HCT116 (cell line): ENCODE measurements around the gene CHST3. TPM values are rescaled to one million over a fixed set of nuclear protein-coding genes. Genes with fewer than 3 reads are reported as not detected.

Experiments used
- ATAC-seq: fragments of 200-7000 bp; cut with Tn5 transposase; 2 replicates; pipeline ENCODE4 v1.9.1; 2020; ENCODE audit warnings: mild to moderate bottlenecking, moderate library complexity
- BruUV-seq: library from RNA; stranded (reverse); fragments of 400-500 nt; replicated peaks from 2 replicates; lab custom pipeline; 2021; lab: Mats Ljungman, UMichigan
- CTCF ChIA-PET: fragments of 300-600 bp; sonication (Branson Sonifier 250); formaldehyde crosslinking; loops from one replicate; lab custom pipeline; 2021; ENCODE audit warnings: antibody characterized with exemption; lab: Charles Lee
- POLR2A ChIA-PET: fragments of 300-600, 350-600 bp; sonication (Branson Sonifier 250); formaldehyde crosslinking; loops from one replicate; lab custom pipeline; 2021; ENCODE audit warnings: antibody characterized with exemption; lab: Charles Lee
- RAD21 ChIA-PET, 2 experiments: fragments of 300-600 bp; sonication (Branson Sonifier 250); formaldehyde crosslinking; loops; one replicate each; lab custom pipeline; 2023; ENCODE audit warnings: low total read pairs in 2 of 2; ENCODE audit not compliant: uncharacterized antibody in 2 of 2, unreplicated experiment in 2 of 2, low non-redundant PET in 1 of 2; lab: Charles Lee
- DNase-seq: peaks from one replicate; pipeline ENCODE4 v3.0.0-alpha.2; 2010; ENCODE audit warnings: low read depth, low spot score
- H2AFZ ChIP-seq: fragments of 200-600 bp; shearing (Covaris generic), sonication (generic); 2 replicates; pipeline ENCODE4 v1.6.1; 2017; ENCODE audit warnings: low read depth, mixed run types, mixed read lengths, antibody characterized with exemption, low read length; ENCODE audit not compliant: poor library complexity, severe bottlenecking
- H3K27ac ChIP-seq: 2 replicates; pipeline ENCODE4 v1.5.1; 2012; ENCODE audit warnings: low read depth, low read length
- H3K27me3 ChIP-seq: fragments of 200-600 bp; sonication (generic); 2 replicates; pipeline ENCODE4 v1.6.1; 2016; ENCODE audit warnings: mixed run types, low read length, mixed read lengths; ENCODE audit not compliant: insufficient read depth
- H3K36me3 ChIP-seq, 2 experiments: fragments of 200-500 bp in 1 of 2; fragments of 200-600 bp in 1 of 2; sonication (Bioruptor generic) in 1 of 2; sonication (generic) in 1 of 2; 2 replicates each; pipeline versions ENCODE4 v1.5.1 to v1.6.1; 2014 to 2016; ENCODE audit warnings: low read length in 2 of 2, inconsistent platforms in 1 of 2, mixed read lengths in 1 of 2, mixed run types in 1 of 2; ENCODE audit not compliant: insufficient read depth in 2 of 2, control insufficient read depth in 1 of 2
- H3K4me1 ChIP-seq, 2 experiments: fragments of 200-600 bp in 1 of 2; sonication (generic) in 1 of 2; 2 replicates each; pipeline versions ENCODE4 v1.5.1 to v1.6.1; 2012 to 2017; ENCODE audit warnings: low read length in 2 of 2, inconsistent platforms in 1 of 2, mild to moderate bottlenecking in 1 of 2, mixed read lengths in 1 of 2, mixed run types in 1 of 2, moderate library complexity in 1 of 2; ENCODE audit not compliant: insufficient read depth in 2 of 2, control insufficient read depth in 1 of 2
- H3K4me2 ChIP-seq: fragments of 200-600 bp; sonication (generic); 2 replicates; pipeline ENCODE4 v1.6.1; 2017; ENCODE audit warnings: mixed run types, low read length, mixed read lengths
- H3K4me3 ChIP-seq, 2 experiments: fragments of 200-600 bp in 1 of 2; sonication (generic) in 1 of 2; replicated peaks in 1 of 2; 2 replicates each; pipeline ENCODE4 v1.5.1; 2011 to 2016; ENCODE audit warnings: low read length in 2 of 2, control low read depth in 1 of 2, low read depth in 1 of 2, mild to moderate bottlenecking in 1 of 2, mixed read lengths in 1 of 2, mixed run types in 1 of 2
- H3K79me2 ChIP-seq: fragments of 200-600 bp; sonication (generic); 2 replicates; pipeline ENCODE4 v1.6.1; 2017; ENCODE audit warnings: mild to moderate bottlenecking, mixed run types, low read length, moderate library complexity, mixed read lengths; ENCODE audit not compliant: insufficient read depth
- H3K9ac ChIP-seq: fragments of 200-600 bp; sonication (generic); 2 replicates; pipeline ENCODE4 v1.6.1; 2016; ENCODE audit warnings: low read length, mixed read lengths
- H3K9me2 ChIP-seq: fragments of 200-600 bp; sonication (generic), shearing (Covaris generic); 2 replicates; pipeline ENCODE4 v1.6.1; 2017; ENCODE audit warnings: mixed run types, mild to moderate bottlenecking, moderate library complexity; ENCODE audit not compliant: insufficient read depth
- H3K9me3 ChIP-seq, 2 experiments: fragments of 200-500 bp in 1 of 2; fragments of 200-600 bp in 1 of 2; sonication (Bioruptor generic) in 1 of 2; sonication (generic) in 1 of 2; 2 replicates each; pipeline ENCODE4 v1.6.1; 2014 to 2017; ENCODE audit warnings: low read length in 2 of 2, mixed read lengths in 2 of 2, inconsistent platforms in 1 of 2, low read depth in 1 of 2, mild to moderate bottlenecking in 1 of 2, mixed run types in 1 of 2, moderate library complexity in 1 of 2; ENCODE audit not compliant: control insufficient read depth in 1 of 2, insufficient read depth in 1 of 2
- H4K20me1 ChIP-seq: fragments of 200-600 bp; sonication (generic), shearing (Covaris generic); 2 replicates; pipeline ENCODE4 v1.6.1; 2017; ENCODE audit warnings: mixed run types, mild to moderate bottlenecking, moderate library complexity; ENCODE audit not compliant: insufficient read depth
- ATF3 ChIP-seq: IDR thresholded peaks from 2 replicates; pipeline ENCODE4 v1.6.1; 2012
- CBX3 ChIP-seq: IDR thresholded peaks from 2 replicates; pipeline ENCODE4 v1.6.1; 2012; ENCODE audit warnings: low read depth
- EGR1 ChIP-seq: IDR thresholded peaks from 2 replicates; pipeline ENCODE4 v1.6.1; 2012; ENCODE audit warnings: low read depth
- ELF1 ChIP-seq: IDR thresholded peaks from 2 replicates; pipeline ENCODE4 v1.6.1; 2012; ENCODE audit warnings: low read depth, borderline replicate concordance
- EZH2phosphoT487 ChIP-seq: fragments of 200-600 bp; IDR thresholded peaks from 2 replicates; pipeline ENCODE4 v1.6.1; 2018; ENCODE audit warnings: antibody characterized with exemption, borderline replicate concordance
- MAX ChIP-seq: IDR thresholded peaks from 2 replicates; pipeline ENCODE4 v1.6.1; 2012
- POLR2AphosphoS5 ChIP-seq: IDR thresholded peaks from 2 replicates; pipeline ENCODE4 v1.6.1; 2011; ENCODE audit warnings: mild to moderate bottlenecking, low read depth, low read length, moderate library complexity
- RAD21 ChIP-seq: IDR thresholded peaks from 2 replicates; pipeline ENCODE4 v1.6.1; 2012; ENCODE audit warnings: low read depth, mild to moderate bottlenecking
- REST ChIP-seq: IDR thresholded peaks from 2 replicates; pipeline ENCODE4 v1.6.1; 2012; ENCODE audit warnings: low read depth
- SRF ChIP-seq: IDR thresholded peaks from 2 replicates; pipeline ENCODE4 v1.6.1; 2012; ENCODE audit warnings: low read depth
- TCF7L2 ChIP-seq: IDR thresholded peaks from 2 replicates; pipeline ENCODE4 v1.7.0; 2011; ENCODE audit warnings: borderline replicate concordance, inconsistent platforms; ENCODE audit not compliant: insufficient read depth, insufficient read length; ENCODE audit errors: extremely low read depth
- ZFX ChIP-seq: fragments of 450-650 bp; IDR thresholded peaks from 2 replicates; pipeline ENCODE4 v1.6.1; 2017
- ZNF274 ChIP-seq: fragments of 200-500 bp; sonication (Bioruptor generic); IDR thresholded peaks from 2 replicates; pipeline ENCODE4 v1.6.1; 2014; ENCODE audit warnings: mild to moderate bottlenecking, low read depth, low read length, inconsistent platforms
- intact Hi-C: fragments of 100-400 bp; cut with micrococcal nuclease; formaldehyde crosslinking; loops from 2 replicates; pipeline ENCODE4 v1.10.0; 2022
- total RNA-seq: library from RNA; stranded (reverse); gene quantifications from one replicate; pipeline ENCODE4 v1.2.1, GENCODE V29; 2021; ENCODE audit not compliant: unreplicated experiment

CHST3 gene
- total RNA-seq, 1 experiment from 2014 or later: 10.6 TPM

GRCh38 chr10:72015841-72016240 is 51.6 kb downstream of the CHST3 start:
- Histone ChIP-seq H3K4me1 (no peaks in the 10 kb centered on the region), H3K27me3 (no peaks in the 10 kb centered on the region), H4K20me1 (no peaks in the 10 kb centered on the region), H3K36me3 (no peaks in the 10 kb centered on the region), H3K9me3 (no peaks in the 10 kb centered on the region), H3K4me3 (no peak overlapping the region), H3K9ac (no peak overlapping the region), H3K9me2 (no peaks in the 10 kb centered on the region), H3K4me2 (no peak overlapping the region), H2AFZ (no peak overlapping the region), H3K79me2 (no peaks in the 10 kb centered on the region), H3K27ac (no peak overlapping the region)
- RAD21 ChIA-PET: no interaction called here
- no TSS peak for BruUV-seq
- CTCF ChIA-PET: interaction anchor here (1.6 kb wide), 1 partner anchor 33 kb away, joined by 4 read pairs; no protein-coding TSS in a partner anchor
- POLR2A ChIA-PET: no interaction called here
- no peak for DNase-seq
- no peak for ATAC-seq
- intact Hi-C loops: no loop called here
- no peak for TF ChIP-seq MAX

- H3K27ac ChIP-seq: no peak overlapping the region
- DNase-seq (no peak), ATAC-seq (no peak)
- ChIA-PET POLR2A (no interaction called here), CTCF (no interaction called here), RAD21 (no interaction called here)
- no peaks in the 10 kb centered on the region for H3K9me3 ChIP-seq
- H3K4me1 ChIP-seq: no peaks in the 10 kb centered on the region
- no peak overlapping the region for H3K4me2 ChIP-seq
- H3K27me3 ChIP-seq: no peaks in the 10 kb centered on the region
- no peaks in the 10 kb centered on the region for H3K79me2 ChIP-seq
- H3K4me3 ChIP-seq: no peak overlapping the region
- no TSS peak for BruUV-seq
- H3K9me2 ChIP-seq: no peaks in the 10 kb centered on the region
- H3K36me3 ChIP-seq: no peaks in the 10 kb centered on the region
- no peak overlapping the region for H3K9ac ChIP-seq
- no peak overlapping the region for H2AFZ ChIP-seq
- intact Hi-C loops: no loop called here
- no peaks in the 10 kb centered on the region for H4K20me1 ChIP-seq
- no peak for TF ChIP-seq REST
- no peak for TF ChIP-seq MAX
- TF ChIP-seq POLR2AphosphoS5: no peak
- no peak for TF ChIP-seq CBX3
- TF ChIP-seq ZFX: no peak
- TF ChIP-seq SRF: no peak
- no peak for TF ChIP-seq ZNF274
- no peak for TF ChIP-seq EGR1
- no peak for TF ChIP-seq TCF7L2
- TF ChIP-seq ELF1: no peak
- TF ChIP-seq EZH2phosphoT487: no peak
- TF ChIP-seq ATF3: no peak
- TF ChIP-seq RAD21: no peak
These were observed 52.6 kb downstream of the CHST3 start for GRCh38 chr10:72016608-72017300.
